Hematopoietic multipotent progenitor cell treated with erythropoietin and hydrocortisone succinate and interleukin-3 and kit ligand, for 6 days (in vitro differentiated cells): ENCODE measurements around the gene ARHGEF28.

Experiments
- DNase-seq: peaks from one replicate; pipeline ENCODE4 v3.0.0-alpha.2; 2015

Gene ARHGEF28

DNA sequence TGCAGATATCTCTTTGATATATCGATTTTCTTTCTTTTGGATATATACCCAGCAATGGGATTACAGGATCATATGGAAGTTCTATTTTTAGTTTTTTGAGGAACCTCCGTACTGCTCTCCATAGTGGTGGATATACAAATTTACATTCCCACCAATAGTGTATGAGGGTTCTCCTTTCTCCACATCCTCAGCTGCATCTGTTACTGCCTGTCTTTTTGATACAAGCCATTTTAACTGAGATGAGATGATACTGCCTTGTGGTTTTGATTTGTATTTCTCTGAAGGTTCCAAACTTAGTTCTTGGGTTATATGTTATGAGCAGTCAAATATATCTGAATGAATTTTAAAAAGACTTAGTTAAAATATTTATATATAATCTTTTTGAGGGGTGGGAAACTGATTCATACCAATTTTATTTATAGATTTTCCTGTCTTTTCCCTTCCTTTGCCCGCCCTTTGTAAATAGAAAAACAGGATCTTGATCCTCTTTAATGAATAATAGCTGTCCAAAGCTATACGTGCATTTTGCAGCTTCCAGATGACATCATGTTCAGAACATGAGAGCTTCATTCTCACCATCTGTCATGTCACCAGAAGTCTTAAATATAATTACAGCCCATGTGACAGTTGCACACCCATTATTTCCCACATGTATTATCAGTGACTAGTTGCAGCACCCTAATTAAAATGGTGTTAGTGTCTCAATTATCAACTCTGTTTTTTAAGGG, 6.2 kb upstream of the ARHGEF28 start:
- no peak for DNase-seq

DNA sequence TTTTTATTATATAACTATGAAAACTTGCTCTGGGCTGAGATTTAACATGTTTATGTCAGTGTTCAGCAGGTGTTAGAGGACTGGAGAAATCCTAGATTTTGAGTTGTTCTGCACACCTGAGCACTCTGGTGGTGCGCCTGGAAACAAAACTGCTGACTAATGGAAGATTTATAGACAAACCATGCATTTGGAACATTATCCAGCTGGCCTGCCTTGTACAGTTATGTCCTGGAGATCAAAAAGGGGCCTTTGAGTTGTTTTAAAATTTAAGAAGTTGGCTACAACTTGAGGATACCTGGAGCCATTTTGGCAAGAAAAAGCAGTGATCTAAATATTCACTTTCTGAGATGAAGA, 5.7 kb upstream of the ARHGEF28 start:
- no peak for DNase-seq

DNA sequence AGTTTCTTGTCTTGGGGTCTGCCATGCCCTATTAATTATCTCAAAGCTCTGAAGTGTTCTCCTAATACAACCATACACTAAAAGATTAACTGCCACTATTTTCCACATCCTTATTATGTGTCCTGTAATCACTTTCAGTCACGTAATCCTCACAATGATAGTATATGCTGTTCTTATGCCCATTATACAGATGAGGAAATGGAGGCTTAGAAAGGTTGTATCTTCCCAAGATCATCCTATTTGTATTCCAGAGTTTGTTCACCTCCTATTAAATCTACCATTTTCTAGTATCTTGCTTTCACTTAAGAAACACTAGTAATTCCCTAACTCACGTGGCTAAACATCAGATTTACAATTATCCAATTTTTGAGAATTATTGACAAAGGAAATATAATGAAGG, 2.9 kb upstream of the ARHGEF28 start:
- DNase-seq, result no peak

DNA sequence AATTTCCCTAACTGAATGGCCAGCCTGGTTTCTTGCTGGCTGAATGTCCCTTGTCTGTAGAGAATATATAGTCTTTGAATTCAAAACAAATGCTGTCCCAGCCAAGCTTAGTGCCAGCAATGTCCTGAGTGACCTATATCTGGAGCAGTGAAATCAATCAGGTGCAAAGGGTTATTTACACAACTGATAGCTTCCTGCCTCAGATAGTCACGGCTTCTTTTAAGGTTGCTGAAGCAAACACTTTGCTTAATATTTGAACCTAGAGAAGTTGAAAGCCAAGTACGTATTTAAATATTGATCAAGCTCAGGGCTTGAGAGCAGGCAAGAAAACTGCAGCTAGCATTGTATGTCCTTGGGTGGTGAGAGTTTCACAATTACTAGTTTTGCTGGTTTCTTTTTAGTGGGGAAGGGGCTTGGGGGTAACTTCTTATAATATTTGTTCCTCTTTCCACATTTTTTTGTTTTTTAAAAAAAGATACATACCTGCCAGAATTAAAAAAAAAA, 2.0 kb upstream of the ARHGEF28 start:
- DNase-seq, result no peak

DNA sequence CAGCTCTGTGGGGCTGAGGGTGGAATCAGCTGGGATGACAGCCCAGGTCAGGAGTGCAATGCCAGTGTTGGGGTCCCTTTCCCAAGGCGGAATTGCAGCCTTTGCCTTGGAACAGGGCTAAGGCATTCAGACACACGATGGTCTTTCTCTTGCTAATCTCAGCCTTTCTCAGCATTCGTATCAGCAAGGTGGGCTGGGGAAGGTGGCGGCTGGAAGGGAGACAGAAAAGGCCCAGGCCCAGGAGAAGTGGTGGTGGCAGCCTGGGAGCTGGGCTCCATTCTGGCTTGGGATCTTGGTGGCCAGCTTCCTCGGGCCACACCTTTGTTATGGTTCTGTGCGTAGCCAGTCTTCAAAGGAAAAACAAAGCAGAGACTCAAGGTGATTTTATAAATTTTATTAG, 1.1 kb upstream of the ARHGEF28 start:
- DNase-seq, result no peak

DNA sequence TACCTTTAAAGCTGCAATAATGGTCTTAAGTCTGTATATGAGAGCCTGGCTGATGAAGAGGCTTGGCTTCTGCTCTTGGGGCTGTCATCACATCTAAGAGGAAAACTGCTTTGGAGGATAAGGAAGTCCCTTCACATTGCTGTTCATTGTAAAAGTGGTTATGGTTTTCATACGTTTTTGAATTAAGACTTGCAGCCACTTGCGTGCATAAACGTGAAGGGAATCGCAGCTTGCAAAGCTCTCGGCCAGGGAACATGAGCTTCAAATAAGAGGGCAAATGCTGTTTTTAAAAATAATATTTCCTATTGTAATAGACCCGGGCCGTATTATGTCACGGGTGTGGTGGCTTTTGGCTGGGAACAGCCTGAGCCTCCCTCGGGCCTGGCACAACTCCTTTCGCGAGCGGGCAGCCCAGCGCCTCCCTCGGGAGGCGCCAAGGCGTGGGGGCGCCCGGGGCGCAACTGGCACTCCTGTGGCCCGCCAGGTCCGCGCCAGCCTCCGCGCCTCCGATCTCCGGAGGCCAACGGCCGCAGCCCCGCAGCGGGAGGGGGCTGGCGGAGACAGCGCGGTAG, 538 bp upstream of the ARHGEF28 start:
- peak; percentile 12 for DNase-seq

DNA sequence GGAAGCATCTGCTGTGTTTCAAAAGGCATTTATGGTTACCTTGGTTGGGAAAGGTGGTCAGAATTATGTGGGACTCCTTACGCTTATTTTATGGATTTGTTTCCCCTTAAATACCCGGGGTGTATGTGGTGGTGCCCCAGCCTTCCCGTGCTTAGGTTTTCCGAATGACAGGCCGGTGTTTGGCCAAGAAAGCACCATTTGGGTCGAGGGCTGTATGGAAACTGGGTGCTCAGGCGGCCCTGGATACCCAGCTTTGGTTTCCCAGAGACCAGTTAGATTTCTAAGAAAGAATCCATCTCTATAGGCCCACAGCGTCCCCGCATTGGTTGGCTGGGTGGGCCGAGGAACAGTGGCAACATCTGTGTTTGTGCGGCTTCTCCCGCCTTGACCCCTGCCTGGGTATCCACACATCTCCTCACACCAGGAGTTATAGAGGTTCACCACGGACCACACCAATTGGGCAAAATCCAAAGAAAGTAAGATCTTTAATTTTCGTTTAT, 868 bp downstream of the ARHGEF28 start:
- no peak for DNase-seq

DNA sequence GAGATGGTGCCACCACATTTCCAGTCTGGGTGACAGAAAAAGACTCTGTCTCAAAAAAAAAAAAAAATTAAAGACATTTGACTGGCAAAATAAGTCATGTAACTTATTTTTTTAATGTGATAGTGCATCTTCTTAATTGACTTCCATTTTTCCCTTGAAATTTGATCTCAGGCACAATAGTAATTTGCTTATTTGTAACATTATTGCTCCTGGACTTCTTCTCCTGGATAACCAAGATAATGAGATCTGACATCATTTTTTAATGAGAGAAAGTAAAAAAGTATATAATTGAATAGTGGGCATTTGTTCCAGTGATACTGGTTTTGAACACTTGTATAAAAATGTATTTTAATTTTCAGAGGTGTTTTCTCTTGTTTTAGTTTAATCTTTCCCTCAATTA, 3.5 kb downstream of the ARHGEF28 start:
- no peak for DNase-seq

DNA sequence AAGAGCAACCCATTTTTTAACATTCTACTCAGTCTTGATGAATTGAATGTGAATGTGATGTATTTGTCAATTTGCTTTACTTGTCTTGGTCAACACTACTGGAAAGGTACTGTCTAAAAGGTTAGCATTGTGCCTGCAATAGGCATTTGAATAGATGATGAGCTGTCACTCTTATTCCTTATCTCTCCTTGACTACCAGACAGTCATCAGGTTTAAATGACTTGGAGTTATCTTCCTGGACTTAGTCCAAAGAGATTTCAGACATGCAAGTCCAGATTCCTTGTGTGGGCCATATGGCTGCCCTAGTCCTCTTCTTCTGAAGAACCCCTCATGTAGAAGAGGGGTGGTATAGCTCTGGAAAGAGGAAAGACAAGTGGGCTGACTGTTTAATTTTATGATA, 4.8 kb downstream of the ARHGEF28 start:
- no peak for DNase-seq

DNA sequence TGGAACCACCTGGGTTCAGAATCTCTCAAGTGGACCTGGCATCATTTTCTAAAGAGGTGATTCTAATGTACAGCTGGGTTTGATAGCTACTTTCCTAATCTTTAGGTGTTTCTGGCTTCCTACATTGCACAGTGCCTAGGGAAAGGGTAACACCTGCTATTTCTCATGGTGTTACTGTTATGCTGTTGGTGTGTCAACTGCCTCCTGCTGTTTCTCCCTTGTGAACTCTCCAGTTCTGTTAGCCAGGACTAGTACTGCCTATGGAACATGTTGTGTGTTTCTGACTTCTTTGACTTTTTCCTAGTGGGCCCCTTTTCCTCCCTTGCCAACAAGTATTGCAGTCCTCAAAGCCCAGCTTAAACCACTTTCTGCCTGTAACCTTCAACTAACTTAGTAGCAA, 5.5 kb downstream of the ARHGEF28 start:
- DNase-seq, result no peak

DNA sequence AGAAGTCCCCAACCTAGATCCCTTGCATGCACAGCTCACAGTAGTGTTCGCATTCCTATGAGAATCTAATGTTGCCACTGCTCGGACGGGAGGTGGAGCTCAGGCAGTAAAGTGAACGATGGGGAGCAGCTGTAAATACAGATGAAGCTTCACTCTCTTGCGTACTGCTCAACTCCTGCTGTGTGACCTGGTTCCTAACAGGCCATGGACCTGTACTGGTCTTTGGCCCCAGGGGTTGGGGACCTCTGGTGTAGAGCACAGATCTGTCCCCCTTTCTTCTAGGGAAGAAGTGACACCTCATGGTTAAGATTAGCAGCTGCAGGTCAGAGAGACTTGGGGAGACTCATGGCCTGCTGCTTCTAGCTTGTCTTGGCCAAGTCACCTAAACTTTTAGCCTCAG, 7.1 kb downstream of the ARHGEF28 start:
- peak; percentile 17 for DNase-seq

DNA sequence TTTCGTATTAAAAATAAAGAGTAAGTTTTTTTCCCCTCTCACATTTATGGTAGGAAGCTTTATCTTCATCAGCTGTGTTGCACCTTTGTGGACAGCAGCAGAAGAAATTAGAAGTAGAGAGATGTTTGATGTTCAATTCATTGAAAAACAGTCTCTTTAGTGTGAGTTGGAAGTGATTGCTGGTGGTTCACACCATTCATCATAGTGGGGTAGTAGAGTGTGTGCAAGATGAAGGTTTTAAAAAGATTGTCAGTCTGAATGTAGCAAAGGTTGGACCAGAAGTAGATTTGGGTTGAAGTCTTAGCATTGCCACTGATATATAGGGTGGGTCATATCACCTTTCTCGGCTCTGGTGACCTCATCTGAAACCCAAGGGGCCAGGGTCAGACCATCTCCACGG, 10.4 kb downstream of the ARHGEF28 start:
- no peak for DNase-seq

DNA sequence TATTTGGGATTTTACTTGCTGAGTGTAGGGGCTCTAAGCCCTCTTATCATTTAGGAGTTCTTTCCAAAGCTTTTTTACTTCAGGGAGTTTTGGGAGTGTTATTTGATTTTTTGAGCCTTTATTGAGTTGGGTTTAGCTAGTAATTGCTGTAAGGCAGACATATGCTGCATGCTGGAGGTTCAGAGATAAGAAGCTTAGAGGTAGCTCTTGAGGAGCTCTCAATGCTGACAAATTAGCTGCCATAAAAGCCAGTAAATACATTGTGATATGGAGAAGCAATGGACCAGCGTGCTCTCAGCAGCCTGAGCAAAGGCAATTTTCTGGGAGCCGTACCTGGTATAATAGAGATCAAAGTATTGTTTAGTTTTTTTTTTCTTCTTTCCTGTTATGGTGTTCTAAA, 11.6 kb downstream of the ARHGEF28 start:
- DNase-seq, result no peak

DNA sequence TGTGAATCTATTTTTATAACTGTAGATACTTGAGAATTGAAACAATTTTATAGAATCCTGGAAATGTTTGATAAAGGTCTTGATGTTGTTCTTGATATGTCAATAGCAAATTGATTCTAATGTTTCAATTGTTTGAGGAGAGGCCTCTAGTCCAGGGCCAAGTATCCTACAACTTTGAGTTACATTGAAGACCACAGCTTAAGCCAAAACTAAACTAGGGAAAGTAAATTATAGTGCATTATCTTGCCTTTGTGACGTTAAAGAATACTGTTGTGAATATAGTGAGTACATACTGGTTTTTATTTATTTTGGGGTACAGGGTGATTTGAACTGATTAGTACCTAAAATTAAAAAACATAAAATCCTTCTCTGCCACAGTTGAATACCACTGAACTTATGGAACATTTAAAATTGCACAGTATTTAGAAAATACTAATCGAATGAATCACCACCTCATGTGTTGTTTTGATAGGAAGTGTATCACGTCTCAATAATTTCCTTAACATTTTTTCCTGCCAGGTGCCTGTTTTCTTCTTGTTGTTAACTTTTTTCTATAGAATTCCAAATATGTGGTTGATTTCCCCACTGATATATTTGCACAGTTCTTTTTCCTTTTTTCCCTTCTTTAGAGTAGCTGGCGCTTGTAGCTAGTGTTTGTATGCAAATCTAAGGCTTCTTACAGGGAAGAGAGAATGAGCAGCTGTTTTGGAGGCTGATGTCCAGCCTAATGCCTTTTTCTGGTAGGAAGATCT, 12.5 kb downstream of the ARHGEF28 start:
- no peak for DNase-seq

DNA sequence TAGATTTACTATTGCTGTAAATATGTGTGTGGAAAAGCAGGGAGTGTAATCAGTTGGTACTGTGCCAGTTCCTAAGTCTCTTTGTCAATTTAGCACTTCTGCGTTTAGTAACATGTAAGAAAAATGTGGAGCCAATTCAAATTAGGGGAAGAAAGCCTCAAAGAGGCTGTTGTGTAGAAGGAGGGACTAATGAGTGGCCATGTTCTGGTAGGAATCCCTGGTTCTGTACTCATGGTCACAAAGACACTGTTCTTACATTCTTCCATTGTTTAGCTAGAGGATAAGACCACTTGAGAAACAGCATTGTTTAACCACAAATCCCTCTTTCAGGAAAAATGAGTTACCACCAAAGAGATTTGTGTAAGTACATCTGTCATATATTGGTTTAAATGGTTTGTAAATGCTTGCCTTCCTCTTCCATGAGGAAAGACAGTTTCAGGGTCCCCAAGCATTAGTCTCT, 14.9 kb downstream of the ARHGEF28 start:
- no peak for DNase-seq

DNA sequence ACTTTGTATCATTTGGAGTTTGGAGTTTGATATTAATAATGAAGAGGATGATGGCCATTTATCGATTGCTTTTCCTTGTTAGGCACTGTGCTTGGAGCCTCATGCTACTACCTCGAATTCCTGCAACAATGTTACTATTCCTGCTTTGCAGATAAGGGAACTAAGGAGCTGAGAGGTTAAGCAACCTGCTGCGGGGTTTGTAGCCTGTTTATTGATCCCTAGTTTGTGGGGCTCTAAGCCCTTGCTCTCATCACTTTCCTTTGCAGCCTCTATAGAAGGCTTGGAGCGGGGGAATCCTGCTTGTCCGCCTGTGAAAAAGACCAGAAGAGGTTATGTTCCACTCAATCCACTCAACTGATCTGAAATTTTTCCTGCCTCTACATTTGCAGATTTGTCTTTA, 15.8 kb downstream of the ARHGEF28 start:
- DNase-seq, result no peak

DNA sequence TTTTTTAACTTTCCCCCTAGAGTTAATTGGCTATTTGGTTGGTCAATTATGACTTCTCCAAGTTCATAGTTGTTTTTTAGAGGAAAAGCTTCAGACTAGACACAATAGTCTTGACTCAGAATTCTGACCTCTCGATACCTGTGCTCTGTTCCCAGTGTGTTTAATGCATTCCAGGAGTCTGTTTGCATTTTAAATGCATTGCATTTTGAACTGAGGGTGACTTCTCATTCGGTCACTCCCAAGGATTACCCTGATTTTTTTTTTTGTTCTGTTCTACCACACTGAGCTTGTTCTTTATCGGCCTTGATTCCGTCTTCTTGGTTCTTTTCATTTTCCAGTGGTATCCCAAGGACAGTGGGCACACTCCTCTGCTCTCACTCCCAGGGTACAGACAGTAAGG, 16.3 kb downstream of the ARHGEF28 start:
- DNase-seq, result no peak

DNA sequence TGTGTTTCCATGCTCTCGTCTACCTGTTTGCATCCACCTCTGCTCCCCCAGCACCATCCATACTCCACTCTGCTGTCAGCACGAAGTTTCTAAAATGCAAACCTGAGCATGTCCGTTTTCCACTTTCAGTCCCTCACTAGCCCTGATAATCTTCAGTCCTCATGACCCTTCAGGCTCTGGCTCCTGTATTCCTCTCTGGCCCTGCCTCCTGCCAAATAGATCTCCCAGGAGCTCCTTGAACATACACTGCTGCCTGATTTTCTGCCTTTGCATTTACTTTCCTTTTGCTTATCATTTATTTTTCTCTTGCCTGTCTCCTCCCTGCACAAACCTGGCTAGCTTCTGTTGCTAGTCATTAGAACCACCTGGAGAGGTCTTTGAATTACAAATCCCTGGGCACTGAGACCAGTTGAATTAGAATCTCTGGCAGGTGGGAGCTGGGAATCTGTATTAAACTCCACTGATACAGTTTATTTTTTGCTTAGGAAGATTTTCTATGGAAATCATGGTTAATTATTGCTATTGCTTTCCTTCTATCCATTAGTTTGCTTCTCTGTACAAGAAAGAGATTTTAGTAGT, 18.5 kb downstream of the ARHGEF28 start:
- DNase-seq, result no peak

DNA sequence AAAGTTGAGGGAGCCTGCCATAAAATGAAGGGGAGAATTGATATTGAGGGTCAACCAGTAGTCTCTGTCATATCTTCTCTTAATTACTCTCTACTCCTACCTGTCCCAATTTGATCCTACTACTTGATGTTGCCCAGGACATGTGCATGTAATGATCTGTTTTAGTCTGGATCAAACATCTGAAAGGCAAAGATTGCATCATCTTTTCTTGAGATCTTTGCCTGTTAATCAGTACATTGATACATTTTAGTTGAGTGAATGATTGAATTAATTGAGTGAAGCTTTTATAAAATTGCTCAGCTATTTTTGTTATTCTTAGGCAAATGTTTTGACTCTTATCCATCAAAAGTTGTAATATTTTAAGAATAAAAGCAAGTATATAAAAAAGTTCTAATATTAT, 21.7 kb downstream of the ARHGEF28 start:
- DNase-seq, result no peak

DNA sequence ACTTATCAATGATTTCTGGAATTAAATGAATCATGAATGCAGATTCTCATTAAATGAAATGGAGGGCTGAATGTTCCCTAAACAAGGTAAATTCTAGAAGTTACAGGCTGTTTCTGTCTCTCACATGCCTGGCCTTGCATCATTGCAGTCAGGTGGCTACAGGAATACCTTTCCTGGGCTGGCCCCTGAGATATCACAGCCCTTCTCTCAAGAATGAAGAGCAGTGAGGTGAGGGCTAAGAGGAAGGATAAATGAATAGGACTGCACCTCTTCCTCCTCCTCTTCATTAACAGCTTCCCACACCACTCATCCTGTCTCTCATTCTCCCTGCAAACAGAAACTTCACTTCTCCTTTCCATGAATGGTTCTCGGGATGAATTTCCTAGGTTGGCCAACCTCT, 22.5 kb downstream of the ARHGEF28 start:
- DNase-seq, result no peak

DNA sequence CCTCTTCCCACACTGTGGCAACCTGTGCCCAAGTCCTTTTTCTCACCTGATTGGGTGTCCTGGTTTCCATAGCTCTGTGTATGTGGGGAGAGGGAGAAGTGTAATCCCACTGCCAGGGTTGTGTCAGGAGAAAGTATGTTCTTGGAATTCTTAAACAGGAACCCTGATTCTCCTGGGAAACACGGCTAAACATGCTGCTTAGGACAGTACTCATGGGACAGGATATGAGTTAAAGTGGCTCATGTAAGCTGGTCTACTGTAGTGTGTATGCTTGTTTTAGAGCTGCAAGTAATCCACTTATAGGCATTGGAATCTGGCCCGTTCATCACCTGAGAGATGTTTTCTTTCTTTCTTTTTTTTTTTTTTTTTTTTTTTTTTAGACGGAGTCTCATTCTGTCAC, 23.9 kb downstream of the ARHGEF28 start:
- DNase-seq, result no peak

DNA sequence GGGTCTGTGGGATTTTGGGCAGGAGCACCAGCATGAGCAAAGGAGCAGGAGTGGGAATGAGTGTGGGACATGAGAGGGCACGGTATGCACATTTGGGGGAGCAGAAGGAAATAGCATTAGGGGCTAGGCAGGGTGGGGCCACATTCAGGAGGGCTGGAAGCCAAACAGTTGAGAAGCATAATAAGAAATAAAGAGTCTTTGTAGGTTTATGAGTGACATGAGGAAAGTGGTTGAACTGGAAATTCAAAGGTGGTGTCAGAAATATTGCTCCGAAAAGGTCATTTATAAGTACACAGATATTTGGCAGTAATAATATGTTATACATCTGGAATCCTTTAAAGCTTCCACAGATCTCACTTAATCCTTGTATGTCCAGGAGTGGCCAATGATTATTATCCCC, 26.4 kb downstream of the ARHGEF28 start:
- DNase-seq, result no peak

DNA sequence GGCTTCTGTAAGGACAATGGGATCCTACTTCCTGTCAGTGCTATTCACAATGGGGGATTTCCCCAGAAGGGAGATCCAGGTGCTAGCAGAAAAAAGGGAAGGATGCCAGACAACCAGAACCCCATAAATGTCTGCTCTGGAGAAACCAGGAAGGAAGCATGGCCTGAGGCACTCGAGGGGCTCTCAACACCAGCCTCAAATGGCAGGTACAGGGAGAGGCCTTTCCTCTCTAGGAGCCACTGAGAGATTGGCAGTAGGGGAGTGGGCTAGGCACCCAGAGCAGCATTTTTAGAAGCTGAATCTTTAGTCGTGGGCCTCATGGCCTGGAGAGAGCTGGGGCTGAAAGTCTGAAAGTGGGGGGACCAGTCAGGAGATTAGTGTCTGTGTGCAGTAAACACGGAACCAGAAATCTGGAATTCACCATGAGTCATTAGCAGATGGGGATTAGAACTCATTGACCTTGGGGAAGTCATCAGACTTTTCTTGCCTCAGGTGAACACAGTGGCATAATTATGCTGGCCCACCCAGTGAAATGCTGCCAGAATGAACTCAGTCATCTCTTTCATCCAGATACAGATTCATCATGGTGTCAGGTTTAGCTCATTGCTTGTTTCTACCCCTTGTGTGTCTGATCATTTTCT, 28.3 kb downstream of the ARHGEF28 start:
- DNase-seq, result no peak
